Islet of Langerhans (tissue), 1 donor: ENCODE data around the gene WASF2.
"Not testable (repeated sequence)": the region's sequence is repeated elsewhere in the genome, so short reads cannot be mapped to it uniquely, and the experiment has no call there.

Experiments
- FAIRE-seq: peaks from one replicate; lab custom pipeline; 2011; peaks lifted over from hg19 to GRCh38; lab: Jason Lieb, UNC

WASF2 gene

DNA sequence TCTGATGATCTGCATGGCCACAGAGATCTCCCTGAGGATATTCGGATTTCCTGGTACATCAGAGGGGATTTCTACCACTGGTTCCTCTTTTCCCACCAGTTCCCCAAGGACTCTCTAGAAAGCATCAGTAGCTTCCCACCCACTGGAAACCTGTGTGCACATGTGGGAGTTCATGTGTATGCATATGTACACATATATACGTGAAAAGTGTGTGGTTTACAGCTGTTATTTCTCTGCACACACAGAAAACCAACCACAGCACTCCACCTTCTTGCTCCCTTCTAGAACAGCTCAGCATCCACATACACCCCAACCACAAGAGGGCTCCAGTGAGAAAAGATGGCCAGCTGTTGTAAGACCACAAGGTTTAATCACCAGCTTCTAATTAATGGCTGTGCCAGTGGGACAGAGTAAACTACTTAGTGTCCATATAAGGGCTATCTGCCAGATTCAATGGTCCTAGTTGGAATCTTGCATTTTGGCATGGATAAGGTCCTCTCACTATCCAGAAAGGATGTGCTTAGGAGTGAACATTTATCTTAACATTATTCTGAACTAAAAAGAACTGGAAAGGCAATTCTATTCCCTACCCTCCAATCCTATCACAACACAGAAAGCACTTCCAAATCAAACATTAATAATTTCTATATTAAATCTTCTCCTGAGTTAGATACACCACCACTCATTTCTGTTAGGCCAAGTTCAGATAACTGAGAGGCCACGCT, 73.4 kb downstream of the WASF2 start:
- FAIRE-seq, result no peak

- FAIRE-seq, result no peak
Measured at GRCh38 chr1:27414091-27414490, 75.9 kb downstream of the WASF2 start.

DNA sequence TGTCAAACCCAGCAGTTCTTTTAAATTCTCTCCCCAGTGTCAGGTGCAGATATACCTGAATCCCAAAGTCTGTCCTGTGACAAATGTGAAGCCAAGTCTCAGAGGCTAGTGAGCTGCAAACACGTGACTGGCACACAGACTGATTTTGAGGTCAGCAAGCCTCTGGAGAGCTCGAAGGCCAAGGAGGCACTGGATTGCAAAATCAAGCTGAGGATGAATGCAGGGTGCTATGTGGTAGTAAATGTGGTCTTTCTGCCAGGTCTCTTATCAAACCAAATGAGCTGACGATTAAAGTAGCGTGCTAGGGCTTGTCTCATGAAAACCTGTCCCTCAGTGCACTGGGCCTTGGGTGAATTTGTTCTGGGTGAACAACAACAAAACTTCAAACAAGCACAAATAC, 77.0 kb downstream of the WASF2 start:
- no peak for FAIRE-seq

GRCh38 chr1:27412502-27412901, 77.5 kb downstream of the WASF2 start:
- no peak for FAIRE-seq

GRCh38 chr1:27410709-27411108, 79.3 kb downstream of the WASF2 start:
- FAIRE-seq, result no peak

- no peak for FAIRE-seq
Measured at GRCh38 chr1:27409669-27410068, 80.3 kb downstream of the WASF2 start.

DNA sequence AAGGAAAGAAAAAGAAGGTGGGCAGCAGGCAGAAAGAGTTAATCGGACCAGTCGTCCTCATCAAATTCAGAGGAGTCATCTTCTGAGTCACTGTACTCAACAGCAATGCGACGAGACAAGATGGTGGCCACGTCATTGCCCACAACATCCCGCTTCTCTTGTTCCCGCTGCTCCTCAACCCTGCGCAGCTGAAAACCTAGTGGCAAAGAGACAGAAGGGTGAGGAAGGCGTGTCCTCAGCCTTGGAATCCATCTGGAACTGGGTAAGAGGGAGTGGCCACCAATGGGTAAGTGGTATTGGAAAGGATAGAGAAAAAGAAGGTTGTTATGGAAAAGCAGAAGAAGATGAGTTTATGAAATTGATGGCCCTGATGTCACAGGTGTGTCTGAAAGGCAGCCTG, 81.8 kb downstream of the WASF2 start:
- no peak for FAIRE-seq

GRCh38 chr1:27406791-27407190, 83.2 kb downstream of the WASF2 start:
- FAIRE-seq, result not testable (repeated sequence)

- no peak for FAIRE-seq
Measured at GRCh38 chr1:27406362-27406680, 83.6 kb downstream of the WASF2 start.

- FAIRE-seq, result not testable (repeated sequence)
Measured at GRCh38 chr1:27405598-27406361, 84.2 kb downstream of the WASF2 start.

DNA sequence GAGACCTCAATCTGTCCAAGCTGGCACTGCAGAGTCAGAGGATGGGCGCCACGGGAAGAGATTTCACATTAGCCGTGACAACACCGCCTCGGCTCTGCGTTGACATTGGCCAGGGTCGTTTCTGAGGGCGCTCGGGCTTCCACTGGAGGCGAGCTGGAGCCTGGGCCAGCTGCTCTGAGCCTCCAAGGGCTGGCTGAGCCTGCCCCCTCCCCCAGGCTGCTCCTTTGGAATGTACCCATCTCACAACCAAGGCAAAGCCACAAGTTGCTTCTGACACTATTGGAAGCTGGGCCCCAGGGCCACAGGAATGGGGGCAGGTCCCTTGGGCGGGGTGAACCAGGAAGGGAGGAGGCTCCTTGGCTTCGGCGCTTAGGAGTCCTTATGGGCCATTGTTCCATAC, 84.9 kb downstream of the WASF2 start:
- FAIRE-seq, result no peak

DNA sequence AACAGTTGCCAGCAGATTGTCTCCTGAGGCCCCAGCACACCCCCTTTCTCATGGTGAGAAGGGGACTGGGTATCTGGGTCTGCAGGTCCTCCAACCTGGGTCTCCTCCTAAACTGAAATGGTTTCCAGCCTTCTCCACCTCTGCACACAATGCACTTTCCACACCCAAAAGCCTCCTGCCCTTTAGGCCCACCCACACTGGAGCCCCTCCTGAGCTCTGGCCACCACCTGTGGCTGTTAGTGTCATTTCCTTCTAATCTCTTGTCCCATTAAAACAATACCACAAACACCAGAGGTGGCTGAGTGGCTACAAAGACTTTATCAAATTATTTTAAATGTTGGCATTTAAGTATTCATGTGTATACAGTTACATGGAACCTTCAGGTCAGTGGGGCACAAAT, 86.0 kb downstream of the WASF2 start:
- FAIRE-seq, result no peak

- FAIRE-seq, result no peak
Measured at GRCh38 chr1:27403065-27403726, 86.8 kb downstream of the WASF2 start.

- no peak for FAIRE-seq
Measured at GRCh38 chr1:27402349-27402754, 87.6 kb downstream of the WASF2 start.

DNA sequence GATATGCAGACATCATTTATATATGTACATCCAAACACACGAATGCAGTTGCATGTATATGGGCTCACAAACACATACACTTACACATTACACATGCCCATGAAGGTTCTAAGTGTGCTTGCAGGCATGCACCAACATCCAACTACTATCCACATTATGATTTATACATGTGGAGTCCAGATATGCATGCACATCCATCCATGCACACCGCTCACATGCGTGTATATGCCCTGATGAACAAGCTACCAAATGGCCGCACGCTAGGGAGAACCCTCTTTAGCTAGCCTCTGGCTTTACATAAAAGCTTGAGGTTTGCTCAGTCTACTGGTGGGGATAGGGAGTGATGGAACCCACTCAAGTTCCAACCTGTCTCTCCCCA, 89.0 kb downstream of the WASF2 start:
- FAIRE-seq, result no peak

- FAIRE-seq, result no peak
Measured at GRCh38 chr1:27400082-27400962, 89.6 kb downstream of the WASF2 start.

DNA sequence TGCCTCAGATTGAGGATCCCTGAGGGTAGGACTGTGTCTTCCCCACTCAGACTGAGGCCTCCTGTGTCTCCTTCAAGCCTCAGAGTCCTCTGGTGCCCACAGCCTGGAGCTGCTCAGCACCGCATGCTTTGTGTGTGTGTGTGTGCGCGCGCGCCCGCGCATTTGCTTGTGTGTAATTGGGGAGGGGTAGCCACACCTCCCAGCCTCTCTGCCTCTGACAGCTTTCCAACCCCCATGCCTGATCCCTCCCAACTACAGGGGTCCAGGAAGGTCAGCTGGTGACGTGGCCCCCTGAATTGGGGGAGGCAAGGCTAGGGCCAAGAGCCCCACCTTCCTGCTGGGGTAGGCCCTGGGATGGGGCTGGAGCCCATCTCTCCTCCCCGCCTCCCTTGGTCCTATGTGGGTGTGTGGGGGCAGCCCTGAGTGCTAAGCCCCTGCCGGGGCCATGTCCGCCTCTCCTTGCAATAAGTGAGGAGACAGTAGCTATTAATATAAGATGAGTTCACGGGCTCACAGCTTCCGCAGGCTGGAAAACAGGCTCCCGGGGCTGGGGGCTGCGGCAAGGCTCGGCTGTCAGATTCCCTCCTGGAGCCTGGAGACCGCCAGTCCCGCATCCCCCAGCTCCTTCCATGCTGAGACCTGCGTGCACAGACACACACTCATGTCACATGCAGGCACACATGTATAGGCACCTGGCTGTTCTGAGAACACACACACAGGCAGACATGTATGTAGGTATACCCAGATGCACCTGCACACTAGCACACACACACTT, 90.5 kb downstream of the WASF2 start:
- no peak for FAIRE-seq

- no peak for FAIRE-seq
Measured at GRCh38 chr1:27398405-27399149, 91.4 kb downstream of the WASF2 start.

- FAIRE-seq, result no peak
Measured at GRCh38 chr1:27397749-27398148, 92.2 kb downstream of the WASF2 start.

DNA sequence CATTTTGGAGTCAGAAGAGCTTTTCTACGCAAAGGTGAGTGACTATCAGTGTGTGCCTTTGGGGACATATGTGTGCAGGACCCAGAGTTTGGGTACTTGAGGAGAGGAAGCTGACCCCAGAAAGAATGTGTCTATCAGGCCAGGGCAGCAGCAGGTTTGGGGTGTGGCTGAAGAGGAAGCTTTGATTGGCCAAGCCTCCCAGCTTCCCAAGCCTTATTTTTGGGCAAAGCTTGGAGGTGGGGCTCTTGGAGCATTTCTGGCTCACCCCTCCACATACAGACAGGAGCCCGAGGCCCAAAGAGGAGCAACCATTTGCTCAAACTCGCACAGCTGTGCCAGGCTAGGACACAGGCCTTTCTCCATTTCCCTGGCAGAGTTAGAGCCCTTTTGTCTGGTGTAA, 92.9 kb downstream of the WASF2 start:
- no peak for FAIRE-seq
